HUES48 (cell line): Measurements from ENCODE around the gene PSMD11.
"Not testable (repeated sequence)": the region's sequence is repeated elsewhere in the genome, so short reads cannot be mapped to it uniquely, and the experiment has no call there.

ENCODE experiments used
- H3K27ac ChIP-seq: one replicate; pipeline ENCODE4 v1.7.0; 2013; ENCODE audit warnings: low read depth, low read length, inconsistent platforms
- H3K27me3 ChIP-seq: 2 replicates; pipeline ENCODE4 v1.6.1; 2013; ENCODE audit warnings: mild to moderate bottlenecking, low read length; ENCODE audit not compliant: control insufficient read depth, insufficient read depth
- H3K36me3 ChIP-seq: 2 replicates; pipeline ENCODE4 v1.6.1; 2013; ENCODE audit warnings: low read length; ENCODE audit not compliant: control insufficient read depth, insufficient read depth
- H3K4me1 ChIP-seq: 2 replicates; pipeline ENCODE4 v1.6.1; 2013; ENCODE audit warnings: mild to moderate bottlenecking, low read length; ENCODE audit not compliant: control insufficient read depth, insufficient read depth
- H3K4me3 ChIP-seq: 2 replicates; pipeline ENCODE4 v1.5.1; 2013; ENCODE audit warnings: mild to moderate bottlenecking, low read depth, low read length
- H3K9ac ChIP-seq: 2 replicates; pipeline ENCODE4 v1.6.1; 2013; ENCODE audit warnings: mild to moderate bottlenecking, low read depth, low read length, moderate library complexity
- H3K9me3 ChIP-seq: 2 replicates; pipeline ENCODE4 v1.6.1; 2013; ENCODE audit warnings: low read length; ENCODE audit not compliant: control insufficient read depth, insufficient read depth

The PSMD11 gene

GRCh38 chr17:32523017-32523680, 78.8 kb downstream of the PSMD11 start:
- H3K4me3 ChIP-seq, result no peak overlapping the region
- H3K27me3 ChIP-seq, result no peaks in the 10 kb centered on the region
- H3K4me1 ChIP-seq, result peaks cover 42% of the 10 kb centered on the region
- H3K9me3 ChIP-seq, result no peaks in the 10 kb centered on the region
- no peak overlapping the region for H3K9ac ChIP-seq
- no peak overlapping the region for H3K27ac ChIP-seq
- H3K36me3 ChIP-seq, result no peaks in the 10 kb centered on the region

GRCh38 chr17:32523827-32524552, 79.7 kb downstream of the PSMD11 start:
- Histone ChIP-seq H3K9ac (no peak overlapping the region), H3K4me1 (peaks cover 34% of the 10 kb centered on the region), H3K27ac (no peak overlapping the region), H3K4me3 (no peak overlapping the region), H3K9me3 (no peaks in the 10 kb centered on the region), H3K36me3 (no peaks in the 10 kb centered on the region), H3K27me3 (no peaks in the 10 kb centered on the region)

- H3K9me3 ChIP-seq, H3K27ac ChIP-seq, H3K9ac ChIP-seq, H3K27me3 ChIP-seq, H3K4me3 ChIP-seq, H3K36me3 ChIP-seq: not testable (repeated sequence)
- H3K4me1 ChIP-seq, result peaks cover 34% of the 10 kb centered on the region
These were observed 80.2 kb downstream of the PSMD11 start for GRCh38 chr17:32524553-32524880.

DNA sequence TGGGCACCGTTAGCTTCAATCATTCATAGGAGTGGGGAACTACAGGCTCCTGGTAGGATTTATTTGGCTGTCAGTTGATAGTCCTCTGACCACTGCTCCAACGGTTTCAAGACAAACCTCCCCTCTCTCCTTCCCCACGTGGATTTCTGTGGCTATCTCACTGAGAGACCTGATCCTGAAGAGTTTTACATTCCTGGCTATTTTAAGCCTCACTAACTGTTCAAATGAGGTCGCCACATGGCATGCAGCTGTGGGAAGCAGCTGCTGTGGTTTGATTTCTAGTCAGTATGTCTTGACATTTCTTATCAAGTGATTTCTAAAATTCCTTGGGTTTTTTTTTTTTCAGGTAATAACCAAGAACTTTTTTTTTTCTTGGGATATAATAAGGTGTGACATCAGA, 80.8 kb downstream of the PSMD11 start:
- peaks cover 28% of the 10 kb centered on the region for H3K4me1 ChIP-seq
- H3K27me3 ChIP-seq, result no peaks in the 10 kb centered on the region
- H3K4me3 ChIP-seq, result no peak overlapping the region
- no peak overlapping the region for H3K27ac ChIP-seq
- no peaks in the 10 kb centered on the region for H3K9me3 ChIP-seq
- no peak overlapping the region for H3K9ac ChIP-seq
- no peaks in the 10 kb centered on the region for H3K36me3 ChIP-seq

DNA sequence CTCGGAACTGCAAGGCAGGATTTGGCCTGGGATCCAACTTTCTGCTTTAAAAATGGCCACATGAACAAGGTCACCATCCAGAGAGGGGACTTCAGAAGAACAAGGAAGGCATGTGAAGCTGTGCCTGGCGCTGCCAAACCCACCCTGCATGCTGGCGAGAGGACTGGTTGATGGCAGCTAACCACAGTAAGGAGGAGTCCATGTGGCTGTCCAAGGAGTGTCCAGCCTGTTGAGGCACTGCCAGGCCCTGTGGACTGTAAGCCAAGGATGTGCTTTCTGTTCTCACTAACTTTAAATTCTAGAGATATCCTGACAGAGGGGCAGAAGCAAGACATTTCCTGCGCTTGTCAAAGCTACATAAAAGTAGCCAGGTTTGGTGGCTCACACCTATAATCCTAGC, 82.8 kb downstream of the PSMD11 start:
- H3K27me3 ChIP-seq, result no peaks in the 10 kb centered on the region
- H3K9me3 ChIP-seq, result no peaks in the 10 kb centered on the region

GRCh38 chr17:32528825-32529224, 84.5 kb downstream of the PSMD11 start:
- H3K27me3 ChIP-seq, result no peaks in the 10 kb centered on the region
- no peak overlapping the region for H3K4me3 ChIP-seq
- no peaks in the 10 kb centered on the region for H3K36me3 ChIP-seq
- peaks cover 4% of the 10 kb centered on the region; the same call in 1 of the 2 replicates for H3K4me1 ChIP-seq
- no peak overlapping the region for H3K9ac ChIP-seq
- H3K9me3 ChIP-seq, result no peaks in the 10 kb centered on the region
- no peak overlapping the region for H3K27ac ChIP-seq

More for the DNA sequence above, 82.8 kb downstream of the PSMD11 start:
- Histone ChIP-seq H3K36me3 (no peaks in the 10 kb centered on the region), H3K4me1 (peaks cover 14% of the 10 kb centered on the region; the same call in 1 of the 2 replicates), H3K9ac (no peak overlapping the region), H3K27ac (no peak overlapping the region), H3K4me3 (no peak overlapping the region)

- H3K36me3 ChIP-seq, result no peaks in the 10 kb centered on the region
- H3K4me3 ChIP-seq, result no peak overlapping the region
- H3K9me3 ChIP-seq, result no peaks in the 10 kb centered on the region
- no peaks in the 10 kb centered on the region for H3K4me1 ChIP-seq
- H3K27me3 ChIP-seq, result no peaks in the 10 kb centered on the region
- H3K27ac ChIP-seq, result no peak overlapping the region
- no peak overlapping the region for H3K9ac ChIP-seq
These were observed 85.3 kb downstream of the PSMD11 start for GRCh38 chr17:32529604-32530003.
